GM06990 (cell line): ENCODE results near the gene RABEP2.
"Not testable (repeated sequence)": the region's sequence is repeated elsewhere in the genome, so short reads cannot be mapped to it uniquely, and the experiment has no call there.

Source experiments
- DNase-seq: peaks from one replicate; pipeline ENCODE4 v3.0.0-alpha.2; 2011; ENCODE audit not compliant: insufficient read length; ENCODE audit errors: extremely low read depth
- H3K27me3 ChIP-seq: replicated peaks from 2 replicates; pipeline ENCODE4 v1.6.0; 2011; ENCODE audit warnings: low read length; ENCODE audit not compliant: control insufficient read depth, insufficient read depth
- H3K36me3 ChIP-seq: 2 replicates; pipeline ENCODE4 v1.5.1; 2011; ENCODE audit warnings: low read length; ENCODE audit not compliant: control insufficient read depth, insufficient read depth
- H3K4me3 ChIP-seq: replicated peaks from 2 replicates; pipeline ENCODE4 v1.5.1; 2011; ENCODE audit warnings: low read depth, mild to moderate bottlenecking, control low read depth, low read length
- TF ChIP-seq, protein P1 (sequence below): IDR thresholded peaks from 2 replicates; pipeline ENCODE4 v1.5.1; 2011; ENCODE audit warnings: low read length, control low read depth, mild to moderate bottlenecking, inconsistent platforms; ENCODE audit not compliant: insufficient read depth, poor library complexity, severe bottlenecking

Gene RABEP2

DNA sequence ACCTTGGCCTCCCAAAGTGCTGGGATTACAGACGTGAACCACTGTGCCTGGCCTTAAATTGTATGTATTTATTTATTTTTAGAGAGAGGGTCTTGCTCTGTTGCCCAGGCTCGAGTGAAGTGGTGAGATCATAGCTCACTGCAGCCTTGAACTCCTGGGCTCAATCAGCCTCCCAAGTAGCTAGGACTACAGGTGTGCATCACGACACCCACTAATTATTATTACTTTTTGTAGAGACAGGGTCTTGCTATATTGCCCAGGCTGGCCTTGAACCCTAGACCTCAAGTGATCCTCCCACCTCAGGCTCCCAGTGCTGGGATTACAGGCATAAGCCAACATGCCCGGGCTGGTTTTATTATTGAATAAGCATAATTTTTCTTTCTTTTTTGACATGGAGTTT is 21.6 kb upstream of the RABEP2 start:
- no peaks in the 10 kb centered on the region for H3K27me3 ChIP-seq
- no peak overlapping the region for H3K4me3 ChIP-seq
- DNase-seq: no peak
- TF ChIP-seq, protein P1, sequence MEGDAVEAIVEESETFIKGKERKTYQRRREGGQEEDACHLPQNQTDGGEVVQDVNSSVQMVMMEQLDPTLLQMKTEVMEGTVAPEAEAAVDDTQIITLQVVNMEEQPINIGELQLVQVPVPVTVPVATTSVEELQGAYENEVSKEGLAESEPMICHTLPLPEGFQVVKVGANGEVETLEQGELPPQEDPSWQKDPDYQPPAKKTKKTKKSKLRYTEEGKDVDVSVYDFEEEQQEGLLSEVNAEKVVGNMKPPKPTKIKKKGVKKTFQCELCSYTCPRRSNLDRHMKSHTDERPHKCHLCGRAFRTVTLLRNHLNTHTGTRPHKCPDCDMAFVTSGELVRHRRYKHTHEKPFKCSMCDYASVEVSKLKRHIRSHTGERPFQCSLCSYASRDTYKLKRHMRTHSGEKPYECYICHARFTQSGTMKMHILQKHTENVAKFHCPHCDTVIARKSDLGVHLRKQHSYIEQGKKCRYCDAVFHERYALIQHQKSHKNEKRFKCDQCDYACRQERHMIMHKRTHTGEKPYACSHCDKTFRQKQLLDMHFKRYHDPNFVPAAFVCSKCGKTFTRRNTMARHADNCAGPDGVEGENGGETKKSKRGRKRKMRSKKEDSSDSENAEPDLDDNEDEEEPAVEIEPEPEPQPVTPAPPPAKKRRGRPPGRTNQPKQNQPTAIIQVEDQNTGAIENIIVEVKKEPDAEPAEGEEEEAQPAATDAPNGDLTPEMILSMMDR: no peak
- no peaks in the 10 kb centered on the region for H3K36me3 ChIP-seq

DNA sequence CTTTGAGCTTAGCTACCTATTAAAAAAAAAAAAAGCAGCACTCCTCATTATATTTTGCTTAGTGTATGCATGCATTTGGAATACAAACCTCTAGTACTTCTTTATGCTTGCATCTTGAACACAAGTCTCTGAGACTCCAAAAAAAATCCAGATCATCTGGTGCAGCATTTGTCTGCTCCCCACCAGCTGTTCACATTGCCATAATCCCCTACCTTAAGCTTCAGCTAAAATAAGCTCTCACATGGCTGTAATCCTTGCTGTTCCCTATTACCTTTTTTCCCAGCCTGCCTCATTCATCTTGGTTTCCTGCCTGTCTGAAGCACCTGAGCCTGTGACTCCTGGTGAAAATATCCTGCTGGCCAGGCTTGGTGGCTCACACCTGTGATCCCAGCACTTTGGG is 18.2 kb upstream of the RABEP2 start:
- TF ChIP-seq, protein P1: no peak
- Histone ChIP-seq H3K36me3 (peaks cover 10% of the 10 kb centered on the region), H3K4me3 (no peak overlapping the region), H3K27me3 (no peaks in the 10 kb centered on the region)
- DNase-seq: no peak

DNA sequence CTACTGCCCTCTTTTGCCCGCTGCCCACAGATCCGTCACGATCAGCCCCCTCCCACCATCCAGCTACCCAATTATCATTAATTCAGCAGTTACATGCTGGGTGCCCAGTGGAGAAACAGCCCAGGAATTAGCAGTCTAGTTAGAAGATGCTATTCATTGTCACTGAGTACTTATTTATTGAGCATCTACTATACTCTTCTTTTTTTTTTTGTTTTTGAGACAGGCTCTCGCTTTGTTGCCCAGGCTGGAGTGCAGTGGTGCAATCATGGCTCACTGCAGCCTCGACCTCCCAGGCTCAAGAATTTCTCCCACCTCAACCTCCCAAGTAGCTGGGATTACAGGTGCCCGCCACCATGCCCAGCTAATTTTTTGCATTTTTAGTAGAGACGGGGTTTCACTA is 14.8 kb upstream of the RABEP2 start:
- DNase-seq, H3K27me3 ChIP-seq, H3K4me3 ChIP-seq: not testable (repeated sequence)
- peaks cover 27% of the 10 kb centered on the region for H3K36me3 ChIP-seq

DNA sequence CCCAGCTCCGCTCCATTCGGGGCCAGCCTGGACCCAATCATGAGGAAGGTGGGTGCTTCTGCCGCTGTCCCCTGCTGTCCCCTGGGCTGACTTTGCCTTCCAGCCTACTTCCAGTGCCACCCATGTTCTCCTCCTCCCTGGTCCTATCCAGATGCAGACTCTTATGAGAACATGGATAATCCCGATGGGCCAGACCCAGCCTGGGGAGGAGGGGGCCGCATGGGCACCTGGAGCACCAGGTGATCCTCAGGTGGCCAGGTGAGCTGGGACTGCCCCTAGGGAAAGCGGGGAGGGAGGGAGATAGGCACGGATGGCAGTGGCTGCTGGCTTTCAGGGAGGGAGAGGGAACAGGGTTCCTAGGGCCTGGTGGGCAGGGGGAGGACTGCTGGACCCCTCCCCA is 13.7 kb upstream of the RABEP2 start:
- no peak overlapping the region for H3K4me3 ChIP-seq
- DNase-seq: no peak
- peaks cover 34% of the 10 kb centered on the region for H3K36me3 ChIP-seq
- no peaks in the 10 kb centered on the region for H3K27me3 ChIP-seq
- TF ChIP-seq, protein P1: no peak

DNA sequence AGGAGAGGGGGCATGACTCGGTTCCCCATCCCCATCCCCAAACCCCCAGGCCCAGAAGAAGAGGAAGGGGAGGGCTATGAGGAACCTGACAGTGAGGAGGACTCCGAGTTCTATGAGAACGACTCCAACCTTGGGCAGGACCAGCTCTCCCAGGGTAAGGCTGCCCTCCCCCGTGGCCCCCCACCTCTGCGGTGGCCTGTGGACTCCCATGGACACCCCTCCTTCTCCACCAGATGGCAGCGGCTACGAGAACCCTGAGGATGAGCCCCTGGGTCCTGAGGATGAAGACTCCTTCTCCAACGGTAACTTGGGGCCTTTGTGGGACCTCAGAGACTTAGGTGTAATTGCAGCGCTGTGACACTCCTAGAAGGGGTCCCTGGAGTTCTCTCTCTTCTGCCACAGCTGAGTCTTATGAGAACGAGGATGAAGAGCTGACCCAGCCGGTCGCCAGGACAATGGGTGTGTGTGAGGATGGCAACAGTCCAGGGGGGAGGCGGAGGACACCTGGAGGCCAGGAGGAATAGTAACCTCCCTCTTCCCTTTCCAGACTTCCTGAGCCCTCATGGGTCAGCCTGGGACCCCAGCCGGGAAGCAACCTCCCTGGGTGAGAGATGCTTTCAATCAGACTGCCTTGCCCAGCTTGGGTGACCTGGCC is 12.3 kb upstream of the RABEP2 start:
- H3K4me3 ChIP-seq: no peak overlapping the region
- DNase-seq: no peak
- peaks cover 34% of the 10 kb centered on the region for H3K36me3 ChIP-seq
- TF ChIP-seq, protein P1: no peak
- no peaks in the 10 kb centered on the region for H3K27me3 ChIP-seq

DNA sequence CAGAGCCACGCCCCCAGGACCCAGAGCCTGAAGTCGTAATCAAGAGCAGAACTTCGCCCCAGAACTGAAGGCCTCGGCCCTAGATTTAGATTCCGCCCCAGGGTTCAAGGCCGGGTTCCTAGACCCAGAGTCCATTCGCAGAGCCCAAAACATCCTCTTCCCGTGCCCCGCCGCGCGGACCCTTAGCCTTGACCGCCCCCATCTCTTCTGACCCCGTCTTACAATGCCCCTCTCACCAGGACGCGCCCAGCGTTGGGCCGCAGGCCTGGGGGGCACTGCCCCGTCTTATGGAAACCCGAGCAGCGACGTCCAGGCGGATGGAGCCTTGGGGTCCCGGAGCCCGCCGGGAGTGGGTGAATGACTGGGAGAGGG is 11.7 kb upstream of the RABEP2 start:
- no peak overlapping the region for H3K4me3 ChIP-seq
- TF ChIP-seq, protein P1: no peak
- H3K36me3 ChIP-seq: peaks cover 34% of the 10 kb centered on the region
- no peaks in the 10 kb centered on the region for H3K27me3 ChIP-seq
- no peak for DNase-seq
